Thyroid gland (tissue), 4 donors: ENCODE measurements around the gene IFI44.

Source experiments
- CTCF ChIP-seq, 6 experiments: fragments of 200-600 bp in 3 of 6; fragments of 450-650 bp in 3 of 6; sonication (generic) in 3 of 6; IDR thresholded peaks; one replicate each; pipeline ENCODE4 v1.5.1; 2016 to 2019; ENCODE audit warnings: antibody characterized with exemption in 6 of 6, mild to moderate bottlenecking in 2 of 6, inconsistent platforms in 1 of 6, moderate library complexity in 1 of 6
- POLR2A ChIP-seq, 2 donors: fragments of 450-650 bp; IDR thresholded peaks; one replicate each; pipeline ENCODE4 v1.6.1; 2017; ENCODE audit warnings: antibody characterized with exemption in 2 of 2, mild to moderate bottlenecking in 2 of 2, moderate library complexity in 1 of 2

DNA sequence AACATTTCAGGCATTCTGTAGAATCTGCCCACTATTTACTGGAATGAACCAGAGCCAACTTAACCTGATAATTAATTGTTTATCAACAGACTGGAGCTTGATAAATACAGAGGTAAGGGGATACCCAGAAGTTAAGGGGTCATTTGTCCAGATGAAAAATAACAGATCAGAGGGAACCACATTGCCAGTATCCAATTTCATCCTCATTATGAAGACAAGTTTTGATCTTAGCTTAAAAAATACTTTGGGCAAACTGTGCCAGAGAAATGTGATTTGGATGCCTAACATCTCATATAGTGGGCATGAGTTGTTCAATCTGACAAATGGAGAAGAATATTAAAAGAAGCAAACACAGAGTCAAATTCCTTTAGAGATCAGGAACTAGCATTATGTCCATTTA lies 63.7 kb downstream of the IFI44 start:
- TF ChIP-seq POLR2A (IDR thresholded peaks at IDR 0.05) (no peak), CTCF (IDR thresholded peaks at IDR 0.05) (no peak)
